Endothelial cell of umbilical vein (primary cell): ENCODE data around the gene PID1. TPM values are rescaled to one million over a fixed set of nuclear protein-coding genes. Genes with fewer than 3 reads are reported as not detected.

Experiments
- BruUV-seq: library from RNA; stranded (reverse); fragments of 400-500 nt; replicated peaks from 2 replicates; lab custom pipeline; 2021; lab: Mats Ljungman, UMichigan
- CTCF ChIA-PET: fragments of 300-600, 350-600 bp; sonication (Branson Sonifier 250); formaldehyde crosslinking; loops from one replicate; lab custom pipeline; 2021; ENCODE audit warnings: antibody characterized with exemption, inconsistent platforms; lab: Charles Lee
- POLR2A ChIA-PET: fragments of 300-600, 350-600 bp; sonication (Branson Sonifier 250); formaldehyde crosslinking; loops from one replicate; lab custom pipeline; 2021; ENCODE audit warnings: antibody characterized with exemption, inconsistent platforms; lab: Charles Lee
- DNase-seq: peaks from one replicate; pipeline ENCODE4 v3.0.0-alpha.2; 2011; ENCODE audit warnings: low read depth, low spot score
- FAIRE-seq: peaks from 2 replicates; lab custom pipeline; 2011; peaks lifted over from hg19 to GRCh38; lab: Jason Lieb, UNC
- H2AFZ ChIP-seq: 2 replicates; pipeline ENCODE4 v1.6.0; 2012; ENCODE audit warnings: low read depth, low read length, control low read depth, inconsistent platforms
- H3K27ac ChIP-seq: 2 replicates; pipeline ENCODE4 v1.5.1; 2011; ENCODE audit warnings: low read depth, mild to moderate bottlenecking, control low read depth, low read length, moderate library complexity; ENCODE audit not compliant: insufficient read depth
- H3K27me3 ChIP-seq, 2 experiments: 2 replicates each; pipeline versions ENCODE4 v1.6.0 to v1.6.1; 2011; ENCODE audit warnings: low read length in 2 of 2, mixed read lengths in 1 of 2; ENCODE audit not compliant: control insufficient read depth in 2 of 2, insufficient read depth in 2 of 2
- H3K36me3 ChIP-seq, 2 experiments: 2 replicates in 1 of 2; 3 replicates in 1 of 2; pipeline ENCODE4 v1.5.1; 2011; ENCODE audit warnings: low read length in 2 of 2, mild to moderate bottlenecking in 1 of 2, moderate library complexity in 1 of 2; ENCODE audit not compliant: control insufficient read depth in 2 of 2, insufficient read depth in 2 of 2; ENCODE audit errors: extremely low read depth in 1 of 2
- H3K4me1 ChIP-seq: 3 replicates; pipeline ENCODE4 v1.5.1; 2011; ENCODE audit warnings: mild to moderate bottlenecking, low read length; ENCODE audit not compliant: control insufficient read depth, insufficient read depth; ENCODE audit errors: extremely low read depth
- H3K4me2 ChIP-seq: 2 replicates; pipeline ENCODE4 v1.6.1; 2011; ENCODE audit warnings: low read length, control low read depth, mixed read lengths; ENCODE audit not compliant: insufficient read depth
- H3K4me3 ChIP-seq, 3 experiments: fragments of 200-600 bp in 1 of 3; sonication (generic), shearing (Covaris generic) in 1 of 3; replicated peaks in 1 of 3; 2 replicates each; pipeline ENCODE4 v1.5.1; 2011 to 2016; ENCODE audit warnings: control low read depth in 3 of 3, low read length in 3 of 3, mild to moderate bottlenecking in 2 of 3, inconsistent platforms in 1 of 3, low read depth in 1 of 3, moderate library complexity in 1 of 3; ENCODE audit not compliant: insufficient read depth in 1 of 3
- H3K79me2 ChIP-seq: 2 replicates; pipeline ENCODE4 v1.6.0; 2012; ENCODE audit warnings: low read length, inconsistent platforms; ENCODE audit not compliant: control insufficient read depth, insufficient read depth
- H3K9ac ChIP-seq: replicated peaks from 2 replicates; pipeline ENCODE3; 2011; ENCODE audit warnings: low read length, control low read depth; ENCODE audit not compliant: insufficient read depth; ENCODE audit errors: extremely low read depth
- H3K9me1 ChIP-seq: replicated peaks from 3 replicates; pipeline ENCODE4 v1.6.0; 2011; ENCODE audit warnings: mild to moderate bottlenecking, low read length; ENCODE audit not compliant: control insufficient read depth, insufficient read depth; ENCODE audit errors: extremely low read depth
- H3K9me3 ChIP-seq: replicated peaks from 2 replicates; pipeline ENCODE4 v1.5.1; 2012; ENCODE audit warnings: low read length, inconsistent platforms; ENCODE audit not compliant: control insufficient read depth, insufficient read depth
- H4K20me1 ChIP-seq: replicated peaks from 2 replicates; pipeline ENCODE3; 2011; ENCODE audit warnings: mild to moderate bottlenecking, low read length; ENCODE audit not compliant: control insufficient read depth, insufficient read depth; ENCODE audit errors: extremely low read depth
- CTCF ChIP-seq, 2 donors: IDR thresholded peaks; 1 replicate in 1 of 2; 2 replicates in 1 of 2; pipeline ENCODE4 v1.5.1; 2011; ENCODE audit warnings: low read length in 2 of 2, mild to moderate bottlenecking in 2 of 2, moderate library complexity in 2 of 2, control low read depth in 1 of 2, inconsistent platforms in 1 of 2, low read depth in 1 of 2; ENCODE audit not compliant: insufficient read depth in 1 of 2; ENCODE audit errors: extremely low read depth in 1 of 2
- EZH2 ChIP-seq: IDR thresholded peaks from 2 replicates; pipeline ENCODE4 v1.6.1; 2012; ENCODE audit warnings: borderline replicate concordance, low read depth, mild to moderate bottlenecking, moderate library complexity, low read length, inconsistent platforms; ENCODE audit not compliant: severe bottlenecking
- FOS ChIP-seq: IDR thresholded peaks from 2 replicates; pipeline ENCODE4 v1.6.1; 2011; ENCODE audit warnings: mild to moderate bottlenecking, low read length, moderate library complexity, borderline replicate concordance; ENCODE audit not compliant: insufficient read depth
- GATA2 ChIP-seq: IDR thresholded peaks from 2 replicates; pipeline ENCODE4 v1.7.0; 2011; ENCODE audit warnings: low read depth, mild to moderate bottlenecking, moderate library complexity, mixed read lengths, low read length; ENCODE audit not compliant: insufficient read length, insufficient read depth
- JUN ChIP-seq: IDR thresholded peaks from 2 replicates; pipeline ENCODE4 v1.6.1; 2011; ENCODE audit warnings: borderline replicate concordance, low read depth; ENCODE audit not compliant: insufficient read length, insufficient read depth
- MAX ChIP-seq: IDR thresholded peaks from 2 replicates; pipeline ENCODE4 v1.6.1; 2011; ENCODE audit not compliant: insufficient read depth, insufficient read length
- MYC ChIP-seq: IDR thresholded peaks from one replicate; pipeline ENCODE4 v1.6.1; 2011; ENCODE audit warnings: mild to moderate bottlenecking, low read depth, low read length
- POLR2A ChIP-seq: IDR thresholded peaks from 2 replicates; pipeline ENCODE4 v1.6.1; 2012; ENCODE audit warnings: low read depth, mild to moderate bottlenecking, control low read depth, low read length
- POLR2AphosphoS5 ChIP-seq: IDR thresholded peaks from 2 replicates; pipeline ENCODE4 v1.6.1; 2012; ENCODE audit warnings: low read depth, mild to moderate bottlenecking, control low read depth, low read length, moderate library complexity; ENCODE audit not compliant: insufficient read depth
- dilution Hi-C: fragments of 300-500 bp; cut with MboI; formaldehyde crosslinking; loops from one replicate; pipeline ENCODE4 v1.15.0; 2019; ENCODE audit warnings: low sequenced_read_pairs; ENCODE audit not compliant: extremely low pct_ligation_motif_present
- intact Hi-C: fragments of 100-400 bp; cut with micrococcal nuclease; formaldehyde crosslinking; loops from one replicate; pipeline ENCODE4 v1.10.0; 2022
- polyA plus RNA-seq, 4 experiments: library from polyadenylated mRNA; depleted of rRNA in 3 of 4; stranded (reverse) in 3 of 4; unstranded in 1 of 4; fragments of >200 nt; gene quantifications; 2 replicates each; pipeline versions ENCODE4 v1.2.1 to v1.2.3, GENCODE V29; 2011 to 2012; ENCODE audit warnings: missing spikeins in 1 of 4
- total RNA-seq: library from RNA; stranded (reverse); gene quantifications from 2 replicates; pipeline ENCODE4 v1.2.3, GENCODE V29; 2021

Gene PID1
- total and polyA plus RNA-seq, 2 donors (not counting 3 experiments of a cell fraction or from before 2014, with no cell fraction given): not detected

- H3K9me3 ChIP-seq: peaks cover 2% of the 10 kb centered on the region
- no peaks in the 10 kb centered on the region for H3K4me1 ChIP-seq
- dilution Hi-C loops: no loop called here
- TF ChIP-seq POLR2A: no peak
- TF ChIP-seq GATA2: no peak
- TF ChIP-seq POLR2AphosphoS5: no peak
- TF ChIP-seq JUN: no peak
- no peak for TF ChIP-seq MYC
- TF ChIP-seq FOS: no peak
- FAIRE-seq: no peak
- ChIA-PET CTCF (no interaction called here), POLR2A (no interaction called here)
- H3K27ac ChIP-seq: no peak overlapping the region
- DNase-seq: no peak
- H3K4me3 ChIP-seq: no peak overlapping the region
- intact Hi-C loops: no loop called here
- no peaks in the 10 kb centered on the region for H3K9me1 ChIP-seq
- no peaks in the 10 kb centered on the region for H3K27me3 ChIP-seq
- H3K9ac ChIP-seq: no peak overlapping the region
- H3K79me2 ChIP-seq: no peaks in the 10 kb centered on the region
- H3K36me3 ChIP-seq: no peaks in the 10 kb centered on the region
- H3K4me2 ChIP-seq: no peak overlapping the region
- H4K20me1 ChIP-seq: no peaks in the 10 kb centered on the region
- H2AFZ ChIP-seq: no peak overlapping the region
- no TSS peak for BruUV-seq
These were observed 182.6 kb downstream of the PID1 start for GRCh38 chr2:229088517-229088913.

- H3K4me3 ChIP-seq: no peak overlapping the region
- no peak overlapping the region for H2AFZ ChIP-seq
- H4K20me1 ChIP-seq: no peaks in the 10 kb centered on the region
- dilution Hi-C loops (no loop called here), intact Hi-C loops (no loop called here)
- BruUV-seq: no TSS peak
- H3K27me3 ChIP-seq: no peaks in the 10 kb centered on the region
- no peaks in the 10 kb centered on the region for H3K79me2 ChIP-seq
- ChIA-PET POLR2A (no interaction called here), CTCF (no interaction called here)
- no peak for FAIRE-seq
- no peak overlapping the region for H3K4me2 ChIP-seq
- H3K9ac ChIP-seq: no peak overlapping the region
- no peak for TF ChIP-seq FOS
- no peak for TF ChIP-seq POLR2A
- TF ChIP-seq EZH2: no peak
- TF ChIP-seq MAX: no peak
- TF ChIP-seq JUN: no peak
- TF ChIP-seq CTCF (IDR thresholded peaks at IDR 0.05; ENCODE audit: extremely low read depth in 1 of 2, insufficient read depth in 1 of 2, low read depth in 1 of 2, low read length in 2 of 2): no peak
- TF ChIP-seq MYC: no peak
- TF ChIP-seq POLR2AphosphoS5: no peak
- TF ChIP-seq GATA2: no peak
- H3K36me3 ChIP-seq: no peaks in the 10 kb centered on the region
- no peaks in the 10 kb centered on the region for H3K4me1 ChIP-seq
- peaks cover 2% of the 10 kb centered on the region for H3K9me3 ChIP-seq
- no peaks in the 10 kb centered on the region for H3K9me1 ChIP-seq
- DNase-seq: no peak
- no peak overlapping the region for H3K27ac ChIP-seq
These were observed 183.1 kb downstream of the PID1 start for GRCh38 chr2:229087843-229088516.
